B cell (primary cell): ENCODE results near the gene TATDN2. TPM values are rescaled to one million over a fixed set of nuclear protein-coding genes. Genes with fewer than 3 reads are reported as not detected.

Experiments
- polyA plus RNA-seq: library from polyadenylated mRNA; depleted of rRNA; stranded (reverse); fragments of >200 nt; gene quantifications from 2 replicates; pipeline ENCODE4 v1.2.3, GENCODE V29; 2012
- small RNA-seq: library from RNA; depleted of rRNA; stranded (forward); fragments of <200 nt; gene quantifications from one replicate; pipeline ENCODE3, GENCODE V24; 2012; ENCODE audit warnings: low replicate concordance, low read depth; ENCODE audit not compliant: insufficient read length
- total RNA-seq, 2 donors: library from RNA; stranded (reverse); fragments of 120-200 nt in 1 of 2; gene quantifications; 1 replicate in 1 of 2; 2 replicates in 1 of 2; pipeline versions ENCODE4 v1.2.3 to v1.2.4, GENCODE V29; 2013 to 2022

TATDN2 gene
- total and polyA plus RNA-seq, 2 donors (not counting 1 experiment from before 2014, with no cell fraction given), result 24.7 to 62.9 TPM

Small RNAs within 50 kb of the gene (small RNA-seq; reads per million reads assigned to genes)
- gene MIR378B, result not detected
- gene RF02126, result not detected

Other genes starting within 250 kb of the TATDN2 start
- 31.7 and 35.5 TPM in 2 replicates for gene FANCD2, start 222.0 kb upstream of the TATDN2 start, total RNA-seq
- gene FANCD2, start 222.0 kb upstream of the TATDN2 start, polyA plus RNA-seq, result 65.8 and 98.5 TPM in 2 replicates
- gene FANCD2OS, start 140.2 kb upstream of the TATDN2 start, total RNA-seq, result not detected in 2 replicates
- not detected in 2 replicates for gene FANCD2OS, start 140.2 kb upstream of the TATDN2 start, polyA plus RNA-seq
- 82.8 and 86.3 TPM in 2 replicates for gene BRK1, start 132.8 kb upstream of the TATDN2 start, total RNA-seq
- 37.2 and 55.0 TPM in 2 replicates for gene BRK1, start 132.8 kb upstream of the TATDN2 start, polyA plus RNA-seq
- gene VHL, start 106.7 kb upstream of the TATDN2 start, total RNA-seq, result 134 and 137 TPM in 2 replicates
- 31.5 and 43.6 TPM in 2 replicates for gene VHL, start 106.7 kb upstream of the TATDN2 start, polyA plus RNA-seq
- 23.2 and 24.6 TPM in 2 replicates for gene IRAK2, start 83.5 kb upstream of the TATDN2 start, total RNA-seq
- 11.7 and 11.8 TPM in 2 replicates for gene IRAK2, start 83.5 kb upstream of the TATDN2 start, polyA plus RNA-seq
- gene GHRL, start 44.5 kb downstream of the TATDN2 start, total RNA-seq, result 2.8 TPM in 2 replicates
- 1.5 and 3.0 TPM in 2 replicates for gene GHRL, start 44.5 kb downstream of the TATDN2 start, polyA plus RNA-seq
- 67.4 and 70.8 TPM in 2 replicates for gene SEC13, start 72.7 kb downstream of the TATDN2 start, total RNA-seq
- gene SEC13, start 72.7 kb downstream of the TATDN2 start, polyA plus RNA-seq, result 69.7 and 78.6 TPM in 2 replicates